Keratinocyte (primary cell): Measurements from ENCODE around the gene LTB4R. TPM values are rescaled to one million over a fixed set of nuclear protein-coding genes. Genes with fewer than 3 reads are reported as not detected.

ENCODE experiments used
- DNase-seq: peaks from one replicate; pipeline ENCODE4 v3.0.0-alpha.2; 2011; ENCODE audit warnings: low read depth, missing footprints, low spot score
- FAIRE-seq: peaks from 2 replicates; lab custom pipeline; 2011; peaks lifted over from hg19 to GRCh38; lab: Jason Lieb, UNC
- H2AFZ ChIP-seq: 2 replicates; pipeline ENCODE4 v1.6.0; 2012; ENCODE audit warnings: low read length, control low read depth, inconsistent platforms; ENCODE audit not compliant: control insufficient read depth
- H3K27ac ChIP-seq: 2 replicates; pipeline ENCODE4 v1.5.1; 2011; ENCODE audit warnings: low read length; ENCODE audit not compliant: control insufficient read depth, insufficient read depth
- H3K27me3 ChIP-seq: 3 replicates; pipeline ENCODE4 v1.6.0; 2011; ENCODE audit warnings: low read length; ENCODE audit not compliant: control insufficient read depth, insufficient read depth; ENCODE audit errors: extremely low read depth
- H3K36me3 ChIP-seq, 2 experiments: 2 replicates in 1 of 2; 3 replicates in 1 of 2; pipeline ENCODE4 v1.5.1; 2011; ENCODE audit warnings: low read length in 2 of 2, mild to moderate bottlenecking in 1 of 2; ENCODE audit not compliant: control insufficient read depth in 2 of 2, insufficient read depth in 2 of 2; ENCODE audit errors: extremely low read depth in 1 of 2
- H3K4me1 ChIP-seq: 3 replicates; pipeline ENCODE4 v1.5.1; 2011; ENCODE audit warnings: low read length; ENCODE audit not compliant: control insufficient read depth, insufficient read depth; ENCODE audit errors: extremely low read depth
- H3K4me2 ChIP-seq: 3 replicates; pipeline ENCODE4 v1.6.0; 2011; ENCODE audit warnings: low read depth, low read length; ENCODE audit not compliant: control insufficient read depth, insufficient read depth; ENCODE audit errors: extremely low read depth
- H3K4me3 ChIP-seq, 3 experiments: fragments of 200-600 bp in 1 of 3; sonication (generic) in 1 of 3; 2 replicates in 2 of 3; 3 replicates in 1 of 3; pipeline ENCODE4 v1.5.1; 2011 to 2016; ENCODE audit warnings: low read length in 3 of 3, mild to moderate bottlenecking in 3 of 3, control low read depth in 2 of 3, inconsistent platforms in 1 of 3, low read depth in 1 of 3, mixed read lengths in 1 of 3, mixed run types in 1 of 3, moderate library complexity in 1 of 3; ENCODE audit not compliant: control insufficient read depth in 2 of 3, insufficient read depth in 2 of 3; ENCODE audit errors: extremely low read depth in 1 of 3
- H3K79me2 ChIP-seq: 2 replicates; pipeline ENCODE4 v1.6.0; 2012; ENCODE audit warnings: low read length; ENCODE audit not compliant: control insufficient read depth, insufficient read depth
- H3K9ac ChIP-seq: 3 replicates; pipeline ENCODE4 v1.6.0; 2011; ENCODE audit warnings: low read length; ENCODE audit not compliant: control insufficient read depth, insufficient read depth; ENCODE audit errors: extremely low read depth
- H3K9me1 ChIP-seq: 3 replicates; pipeline ENCODE4 v1.6.0; 2011; ENCODE audit warnings: low read length; ENCODE audit not compliant: control insufficient read depth, insufficient read depth; ENCODE audit errors: extremely low read depth
- H3K9me3 ChIP-seq: 2 replicates; pipeline ENCODE4 v1.5.1; 2012; ENCODE audit warnings: low read depth, low read length; ENCODE audit not compliant: control insufficient read depth
- H4K20me1 ChIP-seq: 3 replicates; pipeline ENCODE4 v1.6.0; 2011; ENCODE audit warnings: low read length; ENCODE audit not compliant: control insufficient read depth, insufficient read depth; ENCODE audit errors: extremely low read depth
- CTCF ChIP-seq, 3 experiments: IDR thresholded peaks in 1 of 3; conservative IDR thresholded peaks in 1 of 3; optimal IDR thresholded peaks in 1 of 3; 2 replicates in 2 of 3; 3 replicates in 1 of 3; pipeline versions ENCODE3 to v1.5.1; 2011; ENCODE audit warnings: low read length in 3 of 3, mild to moderate bottlenecking in 3 of 3, moderate library complexity in 2 of 3, control low read depth in 1 of 3, inconsistent platforms in 1 of 3; ENCODE audit not compliant: insufficient read depth in 2 of 3; ENCODE audit errors: extremely low read depth in 1 of 3
- EZH2 ChIP-seq: IDR thresholded peaks from one replicate; pipeline ENCODE4 v1.6.1; 2012; ENCODE audit warnings: inconsistent platforms, mild to moderate bottlenecking, low read length, moderate library complexity
- dilution Hi-C: fragments of 300-500 bp; cut with MboI; formaldehyde crosslinking; loops from one replicate; pipeline ENCODE4 v1.7.0; 2020; ENCODE audit warnings: low sequenced_read_pairs; ENCODE audit not compliant: extremely low pct_ligation_motif_present
- polyA plus RNA-seq, 5 experiments: library from polyadenylated mRNA; depleted of rRNA in 3 of 5; stranded (reverse) in 3 of 5; stranded (forward) in 1 of 5; unstranded in 1 of 5; fragments of >200 nt; gene quantifications; 1 replicate in 1 of 5; 2 replicates in 3 of 5; 3 replicates in 1 of 5; pipeline versions ENCODE4 v1.2.1 to v1.2.3, GENCODE V29; 2011 to 2012; ENCODE audit warnings: missing spikeins in 2 of 5, low read depth in 1 of 5, low replicate concordance in 1 of 5

Gene LTB4R
- polyA plus RNA-seq, 1 donor (not counting 4 experiments of a cell fraction or from before 2014, with no cell fraction given) = 14.6 TPM

- Histone ChIP-seq H3K9me1 (no peaks in the 10 kb centered on the region), H3K4me2 (no peak overlapping the region), H3K36me3 (no peaks in the 10 kb centered on the region), H3K27ac (no peak overlapping the region), H3K27me3 (no peaks in the 10 kb centered on the region), H3K4me3 (no peak overlapping the region), H4K20me1 (no peaks in the 10 kb centered on the region), H3K9me3 (no peaks in the 10 kb centered on the region), H2AFZ (no peak overlapping the region), H3K79me2 (no peaks in the 10 kb centered on the region), H3K9ac (no peak overlapping the region), H3K4me1 (peaks cover 22% of the 10 kb centered on the region)
- DNase-seq = no peak
- TF ChIP-seq EZH2 (no peak), CTCF (optimal IDR thresholded peaks at IDR 0.05 in 1 of 3, IDR thresholded peaks at IDR 0.05 in 1 of 3, conservative IDR thresholded peaks at IDR 0.05 in 1 of 3; ENCODE audit: extremely low read depth in 1 of 3, insufficient read depth in 2 of 3, low read length in 3 of 3) (no peak)
- FAIRE-seq = no peak
- dilution Hi-C loops = no loop called here
These were observed 30.4 kb upstream of the LTB4R start for GRCh38 chr14:24280797-24281460.

- H3K27ac ChIP-seq = no peak overlapping the region
- no peak overlapping the region for H3K4me3 ChIP-seq
- no peak overlapping the region for H3K4me2 ChIP-seq
- FAIRE-seq (no peak), DNase-seq (no peak)
- peaks cover 25% of the 10 kb centered on the region for H3K4me1 ChIP-seq
- H3K36me3 ChIP-seq = no peaks in the 10 kb centered on the region
- no peaks in the 10 kb centered on the region for H3K9me3 ChIP-seq
- H4K20me1 ChIP-seq = no peaks in the 10 kb centered on the region
- H3K9me1 ChIP-seq = no peaks in the 10 kb centered on the region
- H3K9ac ChIP-seq = no peak overlapping the region
- TF ChIP-seq CTCF (optimal IDR thresholded peaks at IDR 0.05 in 1 of 3, IDR thresholded peaks at IDR 0.05 in 1 of 3, conservative IDR thresholded peaks at IDR 0.05 in 1 of 3; ENCODE audit: extremely low read depth in 1 of 3, insufficient read depth in 2 of 3, low read length in 3 of 3) = no peak
- TF ChIP-seq EZH2 = no peak
- H3K79me2 ChIP-seq = no peaks in the 10 kb centered on the region
- H2AFZ ChIP-seq = no peak overlapping the region
- dilution Hi-C loops = no loop called here
- no peaks in the 10 kb centered on the region for H3K27me3 ChIP-seq
These were observed 29.7 kb upstream of the LTB4R start for GRCh38 chr14:24281636-24282035.
